Measurements from ENCODE around the gene UBE2L6. TPM values are rescaled to one million over a fixed set of nuclear protein-coding genes. Genes with fewer than 3 reads are reported as not detected.

UBE2L6 gene
- polyA plus RNA-seq, 1 experiment, result 63.8 TPM

- no peak overlapping the region for H3K4me3 ChIP-seq (ENCODE audit: low read depth, low read length)
- no peak for DNase-seq (ENCODE audit: low read depth, low spot score)
- peak; percentile 94 for TF ChIP-seq CTCF (IDR thresholded peaks at IDR 0.05; ENCODE audit: low read depth, low read length)
- no peak overlapping the region for H3K27ac ChIP-seq (ENCODE audit: low read depth, low read length)
- ChIA-PET CTCF (interaction anchor here (0.6 to 7.6 kb wide), 45 partner anchors 9 to 985 kb away, joined by 3 to 215 read pairs (median 5); partner anchors contain the start of genes RTN4RL2, SLC43A1, SLC43A3 and SSRP1), POLR2A (interaction anchor here (1.4 kb wide), 1 partner anchor 34 kb away, joined by 5 read pairs; no protein-coding TSS in a partner anchor)
- no peaks in the 10 kb centered on the region for H3K9me3 ChIP-seq (ENCODE audit: control insufficient read depth, insufficient read depth, low read length)
- no peaks in the 10 kb centered on the region for H3K27me3 ChIP-seq (ENCODE audit: control insufficient read depth, insufficient read depth, low read length)
Observed at GRCh38 chr11:57527056-57527631, 40.3 kb downstream of the UBE2L6 start.

GRCh38 chr11:57523419-57523818, 44.1 kb downstream of the UBE2L6 start:
- no peak for DNase-seq (ENCODE audit: low read depth, low spot score)

GRCh38 chr11:57521116-57521515, 46.4 kb downstream of the UBE2L6 start:
- Histone ChIP-seq H3K27me3 (ENCODE audit: control insufficient read depth, insufficient read depth, low read length) (no peaks in the 10 kb centered on the region), H3K4me3 (ENCODE audit: low read depth, low read length) (no peak overlapping the region), H3K9me3 (ENCODE audit: control insufficient read depth, insufficient read depth, low read length) (no peaks in the 10 kb centered on the region), H3K27ac (ENCODE audit: low read depth, low read length) (no peak overlapping the region)
- POLR2A ChIA-PET, result no interaction called here
- CTCF ChIA-PET, result interaction anchor here (0.7 to 2.3 kb wide), 5 partner anchors 28 to 1002 kb away, joined by 3 to 11 read pairs (median 4); no protein-coding TSS in a partner anchor
- no peak for DNase-seq (ENCODE audit: low read depth, low spot score)
- TF ChIP-seq CTCF (IDR thresholded peaks at IDR 0.05; ENCODE audit: low read depth, low read length), result no peak

More at GRCh38 chr11:57523419-57523818, 44.1 kb downstream of the UBE2L6 start:
- CTCF ChIA-PET, result interaction anchor here (0.9 to 7.6 kb wide), 3 partner anchors 30 to 178 kb away, joined by 3 to 215 read pairs (median 121); no protein-coding TSS in a partner anchor
- TF ChIP-seq CTCF (IDR thresholded peaks at IDR 0.05; ENCODE audit: low read depth, low read length), result no peak
- no peaks in the 10 kb centered on the region for H3K27me3 ChIP-seq (ENCODE audit: control insufficient read depth, insufficient read depth, low read length)
- H3K9me3 ChIP-seq (ENCODE audit: control insufficient read depth, insufficient read depth, low read length), result no peaks in the 10 kb centered on the region
- no peak overlapping the region for H3K27ac ChIP-seq (ENCODE audit: low read depth, low read length)
- no peak overlapping the region for H3K4me3 ChIP-seq (ENCODE audit: low read depth, low read length)
- POLR2A ChIA-PET, result no interaction called here

- Histone ChIP-seq H3K27me3 (ENCODE audit: control insufficient read depth, insufficient read depth, low read length) (no peaks in the 10 kb centered on the region), H3K4me3 (ENCODE audit: low read depth, low read length) (peak overlapping the region; percentile 85), H3K9me3 (ENCODE audit: control insufficient read depth, insufficient read depth, low read length) (no peaks in the 10 kb centered on the region; the same call in 1 of the 2 replicates), H3K27ac (ENCODE audit: low read depth, low read length) (no peak overlapping the region)
- POLR2A ChIA-PET, result interaction anchor here (0.5 kb wide), 1 partner anchor 1064 kb away, joined by 3 read pairs; no protein-coding TSS in a partner anchor
- TF ChIP-seq CTCF (IDR thresholded peaks at IDR 0.05; ENCODE audit: low read depth, low read length), result no peak
- CTCF ChIA-PET, result interaction anchor here (0.9 to 6.4 kb wide), 9 partner anchors 11 to 129 kb away, joined by 3 to 52 read pairs (median 5); partner anchors contain the start of gene RTN4RL2
- no peak for DNase-seq (ENCODE audit: low read depth, low spot score)
Observed at GRCh38 chr11:57516061-57516443, 51.4 kb downstream of the UBE2L6 start.
